HepG2 (cell line): Measurements from ENCODE around the gene TOMM6. TPM values are rescaled to one million over a fixed set of nuclear protein-coding genes. Genes with fewer than 3 reads are reported as not detected.

ENCODE experiments used
- ARNT2 ChIP-seq: sonication (generic); formaldehyde crosslinking; IDR thresholded peaks from 2 replicates; pipeline ENCODE4 v1.8.0; 2022; ENCODE audit warnings: mild to moderate bottlenecking, low read depth, missing genetic modification reagents, moderate library complexity
- CREB3 ChIP-seq: sonication (generic); formaldehyde crosslinking; IDR thresholded peaks from 2 replicates; pipeline ENCODE4 v1.5.0; 2020; ENCODE audit warnings: missing genetic modification reagents
- DRAP1 ChIP-seq: IDR thresholded peaks from 2 replicates; pipeline ENCODE4 v1.6.1; 2016; ENCODE audit warnings: missing genetic modification reagents, missing compliant biosample characterization
- ETV6 ChIP-seq: sonication (generic); formaldehyde crosslinking; conservative IDR thresholded peaks from 2 replicates; pipeline ENCODE4 v1.4.0; 2020; ENCODE audit warnings: missing genetic modification reagents
- FOSL2 ChIP-seq: sonication (generic); formaldehyde crosslinking; IDR thresholded peaks from 2 replicates; pipeline ENCODE4 v1.4.0; 2020; ENCODE audit warnings: missing genetic modification reagents
- HNRNPUL1 ChIP-seq: fragments of 200-400 bp; formaldehyde crosslinking; IDR thresholded peaks from 2 replicates; pipeline ENCODE4 v1.6.1; 2017; ENCODE audit warnings: low read depth, mild to moderate bottlenecking, low read length, moderate library complexity
- JARID2 ChIP-seq: sonication (generic); formaldehyde crosslinking; IDR thresholded peaks from 2 replicates; pipeline ENCODE4 v1.8.1; 2023; ENCODE audit warnings: missing genetic modification reagents, inconsistent platforms; ENCODE audit not compliant: insufficient replicate concordance
- KAT8 ChIP-seq: IDR thresholded peaks from 2 replicates; pipeline ENCODE4 v1.6.1; 2016; ENCODE audit warnings: missing genetic modification reagents, missing compliant biosample characterization
- PCBP2 ChIP-seq: fragments of 200-400 bp; formaldehyde crosslinking; optimal IDR thresholded peaks from 2 replicates; pipeline ENCODE3; 2018; ENCODE audit warnings: low read length, low read depth; ENCODE audit not compliant: poor library complexity, severe bottlenecking
- POLR2AphosphoS2 ChIP-seq: IDR thresholded peaks from 2 replicates; pipeline ENCODE4 v1.6.1; 2011; ENCODE audit warnings: low read depth, low read length, improper control_type of control experiment
- RAD21 ChIP-seq: fragments of 450-650 bp; formaldehyde crosslinking; IDR thresholded peaks from 2 replicates; pipeline ENCODE4 v1.5.0; 2020; ENCODE audit warnings: mild to moderate bottlenecking
- SETDB1 ChIP-seq: sonication (generic); formaldehyde crosslinking; IDR thresholded peaks from 2 replicates; pipeline ENCODE4 v1.5.1; 2020; ENCODE audit warnings: missing genetic modification reagents, mild to moderate bottlenecking, borderline replicate concordance
- SKI ChIP-seq: fragments of 450-650 bp; IDR thresholded peaks from one replicate; pipeline ENCODE4 v1.6.1; 2018; ENCODE audit warnings: mild to moderate bottlenecking; ENCODE audit not compliant: partially characterized antibody
- STAT5B ChIP-seq: sonication (generic); formaldehyde crosslinking; IDR thresholded peaks from 2 replicates; pipeline ENCODE4 v1.4.0; 2020; ENCODE audit warnings: missing genetic modification reagents
- UBTF ChIP-seq: sonication (generic); formaldehyde crosslinking; IDR thresholded peaks from 2 replicates; pipeline ENCODE4 v1.4.0; 2020; ENCODE audit warnings: mild to moderate bottlenecking, missing genetic modification reagents
- ZHX1 ChIP-seq: sonication (generic); formaldehyde crosslinking; IDR thresholded peaks from 2 replicates; pipeline ENCODE4 v1.8.1; 2022; ENCODE audit warnings: low read depth, mild to moderate bottlenecking, missing genetic modification reagents
- ZNF101 ChIP-seq: sonication (generic); formaldehyde crosslinking; IDR thresholded peaks from 2 replicates; pipeline ENCODE4 v1.4.0; 2020; ENCODE audit warnings: mild to moderate bottlenecking, low read depth, missing genetic modification reagents, borderline replicate concordance
- ZNF160 ChIP-seq: sonication (generic); formaldehyde crosslinking; IDR thresholded peaks from 2 replicates; pipeline ENCODE4 v1.8.0; 2022; ENCODE audit warnings: mild to moderate bottlenecking, inconsistent platforms, missing genetic modification reagents
- ZNF18 ChIP-seq: sonication (generic); formaldehyde crosslinking; IDR thresholded peaks from 2 replicates; pipeline ENCODE4 v1.8.0; 2022; ENCODE audit warnings: mild to moderate bottlenecking, missing genetic modification reagents; ENCODE audit not compliant: insufficient replicate concordance
- ZNF44 ChIP-seq: sonication (generic); formaldehyde crosslinking; IDR thresholded peaks from 2 replicates; pipeline ENCODE4 v1.5.1; 2020; ENCODE audit warnings: mild to moderate bottlenecking, missing genetic modification reagents
- ZNF547 ChIP-seq: sonication (generic); formaldehyde crosslinking; IDR thresholded peaks from 2 replicates; pipeline ENCODE4 v1.5.1; 2020; ENCODE audit warnings: mild to moderate bottlenecking, missing genetic modification reagents
- polyA plus RNA-seq, 8 experiments: library from polyadenylated mRNA; depleted of rRNA in 3 of 8; stranded (reverse) in 7 of 8; unstranded in 1 of 8; fragments of >200 nt; fragmentation: Illumina TruSeq in 4 of 8; extraction: Trizol in 4 of 8; gene quantifications; 2 replicates each; pipeline versions ENCODE4 v1.2.1 to v1.2.3, GENCODE V29; 2011 to 2016; ENCODE audit warnings: low read depth in 4 of 8, missing spikeins in 1 of 8, mixed read lengths in 1 of 8; ENCODE audit not compliant: insufficient read depth in 1 of 8
- total RNA-seq, 5 experiments: library from RNA; depleted of rRNA; stranded (reverse); fragments of >200 nt; fragmentation: Illumina TruSeq; extraction: Trizol; gene quantifications; 2 replicates each; pipeline ENCODE4 v1.2.3, GENCODE V29; 2016; ENCODE audit warnings: low read depth in 1 of 5

The TOMM6 gene
- total and polyA plus RNA-seq, 2 of the 13 experiments (the other 11 are each of a cell fraction or from before 2014, with no cell fraction given), result 320 to 321 TPM

- TF ChIP-seq ZNF101 (no peak), HNRNPUL1 (no peak), SETDB1 (CRISPR knock-in tag) (no peak), DRAP1 (CRISPR knock-in tag) (peak; percentile 82), SKI (peak; percentile 81), STAT5B (CRISPR knock-in tag) (0 out of 2 replicates have a peak, but pooled peaks have one; percentile 63), JARID2 (CRISPR knock-in tag) (no peak), ZNF547 (CRISPR knock-in tag) (peak; percentile 90; the same call in 1 of the 2 replicates), RAD21 (CRISPR knock-in tag) (peak; percentile 100), PCBP2 (no peak), UBTF (CRISPR knock-in tag) (peak; percentile 86), FOSL2 (CRISPR knock-in tag) (peak; percentile 73), CREB3 (no peak), ETV6 (CRISPR knock-in tag) (peak; percentile 90), ARNT2 (CRISPR knock-in tag) (peak; percentile 90), KAT8 (CRISPR knock-in tag) (peak; percentile 96), ZNF160 (peak; percentile 81; the same call in 1 of the 2 replicates), POLR2AphosphoS2 (no peak), ZNF18 (CRISPR knock-in tag) (peak; percentile 79), ZHX1 (CRISPR knock-in tag) (peak; percentile 85), ZNF44 (CRISPR knock-in tag) (no peak)
Measured at GRCh38 chr6:41779788-41780550, 7.5 kb upstream of the TOMM6 start, which contains the start of gene FRS3 (continued).
